Stimulated activated CD4-positive, alpha-beta T cell treated with anti-CD3 and anti-CD28 coated beads, Interleukin-4, amount 100 ng/mL, for 24 hours (primary cell): Measurements from ENCODE around the gene SLC22A6.
A peak's percentile ranks its signal among the peaks of the same experiment; 100 is the strongest.

ENCODE experiments used
- DNase-seq: peaks from one replicate; pipeline ENCODE4 v3.0.0-alpha.2; 2020

The SLC22A6 gene

GRCh38 chr11:62984451-62984991, at the start of gene SLC22A6:
SLC22A6 (minus strand) TSS chr11:62984967; CDS start chr11:62984690, 277 bp downstream.
- DNase-seq = no peak

- DNase-seq = no peak
These were observed 47.7 kb upstream of the SLC22A6 start for GRCh38 chr11:63032457-63032856.

- DNase-seq = peak; percentile 90
These were observed 39.3 kb upstream of the SLC22A6 start for GRCh38 chr11:63023841-63024648.

GRCh38 chr11:63023222-63023814, 38.6 kb upstream of the SLC22A6 start:
- no peak for DNase-seq

- no peak for DNase-seq
These were observed 37.7 kb upstream of the SLC22A6 start for GRCh38 chr11:63022441-63022840.

GRCh38 chr11:63020671-63021291, 36.0 kb upstream of the SLC22A6 start:
- DNase-seq = peak; percentile 41

GRCh38 chr11:63019506-63019905, 34.7 kb upstream of the SLC22A6 start:
- DNase-seq = no peak

- DNase-seq = no peak
These were observed 32.7 kb upstream of the SLC22A6 start for GRCh38 chr11:63017306-63017974.

GRCh38 chr11:63015521-63016215, 30.9 kb upstream of the SLC22A6 start, which contains the start of gene SLC22A8:
SLC22A8 (minus strand) TSS chr11:63015841; CDS start chr11:63014958, 883 bp downstream.
- no peak for DNase-seq

- DNase-seq = no peak
These were observed 29.8 kb upstream of the SLC22A6 start for GRCh38 chr11:63014408-63015055.

- DNase-seq = no peak
These were observed 28.1 kb upstream of the SLC22A6 start for GRCh38 chr11:63012839-63013238.

- no peak for DNase-seq
These were observed 27.7 kb upstream of the SLC22A6 start for GRCh38 chr11:63012430-63012829.

- no peak for DNase-seq
These were observed 26.2 kb upstream of the SLC22A6 start for GRCh38 chr11:63010934-63011439.

- DNase-seq = no peak
These were observed 23.2 kb upstream of the SLC22A6 start for GRCh38 chr11:63007920-63008319.

GRCh38 chr11:63001456-63001855, 16.7 kb upstream of the SLC22A6 start:
- no peak for DNase-seq

- no peak for DNase-seq
These were observed 14.9 kb upstream of the SLC22A6 start for GRCh38 chr11:62999649-63000048.

GRCh38 chr11:62999156-62999555, 14.4 kb upstream of the SLC22A6 start:
- DNase-seq = no peak

- no peak for DNase-seq
These were observed 11.5 kb upstream of the SLC22A6 start for GRCh38 chr11:62996271-62996670.

GRCh38 chr11:62994775-62995174, 10.0 kb upstream of the SLC22A6 start:
- DNase-seq = no peak

GRCh38 chr11:62988276-62988675, 3.5 kb upstream of the SLC22A6 start:
- DNase-seq = no peak

GRCh38 chr11:62985041-62985750, 429 bp upstream of the SLC22A6 start:
- DNase-seq = no peak
